Measurements from ENCODE around the gene ZNF235.
"Not testable (repeated sequence)": the region's sequence is repeated elsewhere in the genome, so short reads cannot be mapped to it uniquely, and the experiment has no call there.

Gene ZNF235

GRCh38 chr19:44254496-44254895, 50.3 kb downstream of the ZNF235 start:
- DNase-seq, result no peak

- DNase-seq, result not testable (repeated sequence)
Measured at GRCh38 chr19:44253392-44253791, 51.4 kb downstream of the ZNF235 start.

- DNase-seq, result not testable (repeated sequence)
Measured at GRCh38 chr19:44252332-44252731, 52.5 kb downstream of the ZNF235 start.

- DNase-seq, result no peak
Measured at GRCh38 chr19:44236384-44236783, 68.4 kb downstream of the ZNF235 start.

Measured in NCI-H526 treated with DMSO at 0.1 percent for 48 hours (cell line).